ENCODE results near the gene PAM.

- TF ChIP-seq EZH2 (IDR thresholded peaks at IDR 0.05; ENCODE audit: low read length) = no peak
- TF ChIP-seq, protein P1, sequence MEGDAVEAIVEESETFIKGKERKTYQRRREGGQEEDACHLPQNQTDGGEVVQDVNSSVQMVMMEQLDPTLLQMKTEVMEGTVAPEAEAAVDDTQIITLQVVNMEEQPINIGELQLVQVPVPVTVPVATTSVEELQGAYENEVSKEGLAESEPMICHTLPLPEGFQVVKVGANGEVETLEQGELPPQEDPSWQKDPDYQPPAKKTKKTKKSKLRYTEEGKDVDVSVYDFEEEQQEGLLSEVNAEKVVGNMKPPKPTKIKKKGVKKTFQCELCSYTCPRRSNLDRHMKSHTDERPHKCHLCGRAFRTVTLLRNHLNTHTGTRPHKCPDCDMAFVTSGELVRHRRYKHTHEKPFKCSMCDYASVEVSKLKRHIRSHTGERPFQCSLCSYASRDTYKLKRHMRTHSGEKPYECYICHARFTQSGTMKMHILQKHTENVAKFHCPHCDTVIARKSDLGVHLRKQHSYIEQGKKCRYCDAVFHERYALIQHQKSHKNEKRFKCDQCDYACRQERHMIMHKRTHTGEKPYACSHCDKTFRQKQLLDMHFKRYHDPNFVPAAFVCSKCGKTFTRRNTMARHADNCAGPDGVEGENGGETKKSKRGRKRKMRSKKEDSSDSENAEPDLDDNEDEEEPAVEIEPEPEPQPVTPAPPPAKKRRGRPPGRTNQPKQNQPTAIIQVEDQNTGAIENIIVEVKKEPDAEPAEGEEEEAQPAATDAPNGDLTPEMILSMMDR (optimal IDR thresholded peaks at IDR 0.05 in 1 of 3, IDR thresholded peaks at IDR 0.05 in 1 of 3, conservative IDR thresholded peaks at IDR 0.05 in 1 of 3; ENCODE audit: extremely low read depth in 1 of 3, insufficient read depth in 2 of 3, low read length in 3 of 3) = no peak
These were observed 118.4 kb downstream of the PAM start for GRCh38 chr5:102873379-102873932.
